ENCODE results near the gene ATP2A1. TPM values are rescaled to one million over a fixed set of nuclear protein-coding genes. Genes with fewer than 3 reads are reported as not detected.

The ATP2A1 gene
- total and polyA plus RNA-seq, 2 of the 13 experiments (the other 11 are each of a cell fraction or from before 2014, with no cell fraction given), result 3.2 to 12.5 TPM

DNA sequence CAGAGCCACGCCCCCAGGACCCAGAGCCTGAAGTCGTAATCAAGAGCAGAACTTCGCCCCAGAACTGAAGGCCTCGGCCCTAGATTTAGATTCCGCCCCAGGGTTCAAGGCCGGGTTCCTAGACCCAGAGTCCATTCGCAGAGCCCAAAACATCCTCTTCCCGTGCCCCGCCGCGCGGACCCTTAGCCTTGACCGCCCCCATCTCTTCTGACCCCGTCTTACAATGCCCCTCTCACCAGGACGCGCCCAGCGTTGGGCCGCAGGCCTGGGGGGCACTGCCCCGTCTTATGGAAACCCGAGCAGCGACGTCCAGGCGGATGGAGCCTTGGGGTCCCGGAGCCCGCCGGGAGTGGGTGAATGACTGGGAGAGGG, 58.5 kb downstream of the ATP2A1 start (continued):
- TF ChIP-seq ZMAT3 (CRISPR knock-in tag; conservative IDR thresholded peaks at IDR 0.05) (peak; percentile 77), SOX6 (IDR thresholded peaks at IDR 0.05) (no peak), SOX6 (CRISPR knock-in tag; IDR thresholded peaks at IDR 0.05) (no peak; the same call in 1 of the 2 replicates), RBM39 (IDR thresholded peaks at IDR 0.05; ENCODE audit: low read depth, low read length, poor library complexity, severe bottlenecking) (no peak), KLF9 (CRISPR knock-in tag; IDR thresholded peaks at IDR 0.05; ENCODE audit: low read depth) (no peak), DZIP1 (CRISPR knock-in tag; IDR thresholded peaks at IDR 0.05) (no peak), ZNF883 (CRISPR knock-in tag; IDR thresholded peaks at IDR 0.05; ENCODE audit: not compliant biosample characterization) (no peak), ZNF576 (CRISPR knock-in tag; IDR thresholded peaks at IDR 0.05) (no peak), ETV6 (CRISPR knock-in tag; conservative IDR thresholded peaks at IDR 0.05) (no peak), ZNF160 (CRISPR knock-in tag; IDR thresholded peaks at IDR 0.05) (peak; percentile 34; the same call in 1 of the 2 replicates), MLX (CRISPR knock-in tag; IDR thresholded peaks at IDR 0.05) (no peak), ARNT2 (CRISPR knock-in tag; IDR thresholded peaks at IDR 0.05; ENCODE audit: low read depth) (no peak; the same call in 1 of the 2 replicates), MIER3 (CRISPR knock-in tag; IDR thresholded peaks at IDR 0.05; ENCODE audit: borderline replicate concordance) (no peak), DMAP1 (CRISPR knock-in tag; IDR thresholded peaks at IDR 0.05) (no peak), U2AF1 (optimal IDR thresholded peaks at IDR 0.05; ENCODE audit: low read depth, low read length) (no peak), ATF7 (IDR thresholded peaks at IDR 0.05) (no peak), ATF7 (CRISPR knock-in tag; IDR thresholded peaks at IDR 0.05) (no peak), ZNF460 (CRISPR knock-in tag; IDR thresholded peaks at IDR 0.05; ENCODE audit: borderline replicate concordance) (no peak), ZNF644 (CRISPR knock-in tag; IDR thresholded peaks at IDR 0.05; ENCODE audit: low read depth) (no peak), ZFP36 (IDR thresholded peaks at IDR 0.05; ENCODE audit: borderline replicate concordance, low read depth, low read length, partially characterized antibody) (no peak), ZNF230 (CRISPR knock-in tag; IDR thresholded peaks at IDR 0.05) (0 out of 2 replicates have a peak, but pooled peaks have one; percentile 37), REXO4 (CRISPR knock-in tag; IDR thresholded peaks at IDR 0.05; ENCODE audit: borderline replicate concordance) (no peak), BRCA1 (CRISPR knock-in tag; IDR thresholded peaks at IDR 0.05) (no peak; the same call in 1 of the 2 replicates), ZSCAN5A (CRISPR knock-in tag; IDR thresholded peaks at IDR 0.05; ENCODE audit: borderline replicate concordance) (no peak), ESRRA (CRISPR knock-in tag; IDR thresholded peaks at IDR 0.05; ENCODE audit: low read depth) (0 out of 2 replicates have a peak, but pooled peaks have one; percentile 34), ZUFSP (CRISPR knock-in tag; IDR thresholded peaks at IDR 0.05; ENCODE audit: borderline replicate concordance) (no peak)

Data from HepG2 (cell line).